HTERT RPE-1 (cell line): Measurements from ENCODE around the gene IGF2BP3.

ENCODE experiments used
- in situ Hi-C: fragments of 300-500 bp; cut with MboI; formaldehyde crosslinking; loops from 4 replicates; pipeline ENCODE4 v1.14.3; 2020; ENCODE audit warnings: low sequenced_read_pairs

The IGF2BP3 gene

GRCh38 chr7:23380961-23381360, 89.3 kb downstream of the IGF2BP3 start:
- in situ Hi-C loops: no loop called here

GRCh38 chr7:23380556-23380955, 89.7 kb downstream of the IGF2BP3 start:
- in situ Hi-C loops: no loop called here

GRCh38 chr7:23378996-23379395, 91.3 kb downstream of the IGF2BP3 start:
- in situ Hi-C loops: no loop called here

GRCh38 chr7:23377134-23377533, 93.2 kb downstream of the IGF2BP3 start:
- in situ Hi-C loops: no loop called here

- in situ Hi-C loops: no loop called here
Observed at GRCh38 chr7:23373151-23374004, 96.9 kb downstream of the IGF2BP3 start.

GRCh38 chr7:23372611-23373010, 97.7 kb downstream of the IGF2BP3 start:
- in situ Hi-C loops: no loop called here

GRCh38 chr7:23371654-23372053, 98.6 kb downstream of the IGF2BP3 start:
- in situ Hi-C loops: no loop called here

GRCh38 chr7:23369695-23370404, 100.4 kb downstream of the IGF2BP3 start:
- in situ Hi-C loops: no loop called here

GRCh38 chr7:23369100-23369499, 101.2 kb downstream of the IGF2BP3 start:
- in situ Hi-C loops: no loop called here

- in situ Hi-C loops: no loop called here
Observed at GRCh38 chr7:23358152-23358674, 112.1 kb downstream of the IGF2BP3 start.

- in situ Hi-C loops: no loop called here
Observed at GRCh38 chr7:23357190-23358093, 112.8 kb downstream of the IGF2BP3 start.

- in situ Hi-C loops: no loop called here
Observed at GRCh38 chr7:23356726-23357125, 113.6 kb downstream of the IGF2BP3 start.

GRCh38 chr7:23356168-23356567, 114.1 kb downstream of the IGF2BP3 start:
- in situ Hi-C loops: no loop called here

GRCh38 chr7:23353172-23353571, 117.1 kb downstream of the IGF2BP3 start:
- in situ Hi-C loops: no loop called here

GRCh38 chr7:23350466-23350865, 119.8 kb downstream of the IGF2BP3 start:
- in situ Hi-C loops: no loop called here

- in situ Hi-C loops: no loop called here
Observed at GRCh38 chr7:23349484-23350157, 120.7 kb downstream of the IGF2BP3 start.

GRCh38 chr7:23347682-23348180, 122.6 kb downstream of the IGF2BP3 start:
- in situ Hi-C loops: no loop called here

- in situ Hi-C loops: no loop called here
Observed at GRCh38 chr7:23347033-23347681, 123.1 kb downstream of the IGF2BP3 start.

GRCh38 chr7:23346316-23346715, 124.0 kb downstream of the IGF2BP3 start:
- in situ Hi-C loops: no loop called here

- in situ Hi-C loops: no loop called here
Observed at GRCh38 chr7:23345601-23346000, 124.7 kb downstream of the IGF2BP3 start.
